OCI-M2 (cell line): Measurements from ENCODE around the gene KCNJ13.
"Not testable (repeated sequence)": the region's sequence is repeated elsewhere in the genome, so short reads cannot be mapped to it uniquely, and the experiment has no call there.

Experiments used
- DNase-seq: peaks from one replicate; lab custom pipeline; 2025; ENCODE audit not compliant: unreplicated experiment; lab: John Stamatoyannopoulos, UW

KCNJ13 gene

DNA sequence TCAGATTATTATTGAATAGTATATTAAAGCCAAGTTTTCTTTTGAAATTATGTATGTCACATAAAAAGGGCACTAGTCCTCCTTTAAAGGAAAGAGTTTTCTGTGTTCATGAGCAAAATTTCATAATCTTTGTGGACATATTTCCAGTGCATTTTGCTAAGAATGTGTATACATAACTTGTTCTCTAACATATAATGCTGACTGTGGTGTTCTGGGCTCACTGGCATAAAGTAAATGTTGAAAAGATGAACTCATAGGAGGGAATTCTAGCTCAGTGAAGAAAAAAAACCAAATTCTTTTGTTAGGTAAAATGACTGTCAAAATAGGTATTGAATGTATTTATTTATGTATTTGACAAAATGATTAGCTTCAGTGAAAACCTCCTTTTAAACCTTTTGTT lies 6.2 kb downstream of the KCNJ13 start:
- DNase-seq: no peak

DNA sequence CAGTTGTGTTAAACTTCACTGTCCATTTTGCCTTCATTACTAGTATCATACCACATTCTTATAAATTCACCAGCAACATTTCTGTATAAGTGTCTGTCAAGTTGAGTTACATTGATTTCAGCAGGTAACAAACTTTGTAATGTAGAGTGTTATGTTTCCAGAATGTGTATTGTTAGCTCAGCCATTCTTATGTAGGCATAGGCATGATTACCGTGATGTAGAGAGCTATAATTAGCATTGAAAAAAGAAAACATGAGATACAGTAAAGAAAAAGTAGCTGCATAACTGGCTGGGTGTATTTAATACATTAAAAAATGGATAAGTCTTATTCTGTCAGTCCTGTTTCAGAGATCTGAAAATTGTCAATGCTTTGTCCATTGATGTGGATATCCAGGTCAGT lies 8.5 kb downstream of the KCNJ13 start:
- no peak for DNase-seq

DNA sequence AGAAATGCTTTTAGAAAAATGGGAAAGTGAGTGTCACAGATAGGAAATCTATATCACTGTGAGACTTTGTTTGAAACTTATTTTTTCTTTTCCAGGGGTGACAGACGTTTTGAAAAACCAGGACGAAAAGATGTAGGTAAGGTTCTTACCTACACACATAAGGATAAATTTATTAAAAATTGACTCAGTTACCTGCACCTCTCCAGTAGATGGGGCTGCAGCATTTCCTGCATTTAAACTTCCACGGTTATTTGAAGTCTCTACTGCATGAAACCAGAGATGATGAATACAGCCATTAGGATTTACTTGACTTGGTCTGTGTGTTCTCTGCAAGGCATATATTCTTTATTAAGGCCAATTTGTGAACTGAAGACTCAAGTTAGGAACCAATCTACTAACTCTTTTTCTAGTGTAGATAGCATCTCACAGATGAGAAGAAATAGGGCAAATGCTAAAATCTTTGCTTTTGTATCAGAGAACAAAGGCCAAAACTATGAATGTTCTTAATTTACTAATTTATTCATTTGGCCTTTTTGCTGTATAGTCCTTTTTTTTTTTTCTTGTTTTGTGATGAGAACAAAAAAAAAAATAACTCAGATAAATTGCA lies 15.0 kb downstream of the KCNJ13 start:
- DNase-seq: no peak

DNA sequence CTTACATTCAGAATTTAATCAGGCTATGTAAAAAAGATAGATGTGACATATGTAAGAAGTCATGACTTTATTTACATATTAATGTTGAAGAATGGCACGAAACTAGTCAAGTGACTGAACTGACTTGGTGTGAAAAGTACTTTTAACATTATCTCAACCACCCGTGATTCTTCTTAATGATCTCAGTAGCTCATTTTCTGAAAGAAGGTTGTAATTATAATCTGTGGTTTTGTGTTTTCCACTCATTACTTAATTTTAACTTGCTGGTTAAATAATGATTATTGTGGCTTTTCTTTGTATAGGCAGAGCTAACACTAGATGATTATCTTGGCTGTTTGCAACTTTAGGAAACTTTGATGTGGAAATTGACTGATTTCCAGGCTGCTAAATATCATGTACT lies 18.5 kb downstream of the KCNJ13 start:
- no peak for DNase-seq

DNA sequence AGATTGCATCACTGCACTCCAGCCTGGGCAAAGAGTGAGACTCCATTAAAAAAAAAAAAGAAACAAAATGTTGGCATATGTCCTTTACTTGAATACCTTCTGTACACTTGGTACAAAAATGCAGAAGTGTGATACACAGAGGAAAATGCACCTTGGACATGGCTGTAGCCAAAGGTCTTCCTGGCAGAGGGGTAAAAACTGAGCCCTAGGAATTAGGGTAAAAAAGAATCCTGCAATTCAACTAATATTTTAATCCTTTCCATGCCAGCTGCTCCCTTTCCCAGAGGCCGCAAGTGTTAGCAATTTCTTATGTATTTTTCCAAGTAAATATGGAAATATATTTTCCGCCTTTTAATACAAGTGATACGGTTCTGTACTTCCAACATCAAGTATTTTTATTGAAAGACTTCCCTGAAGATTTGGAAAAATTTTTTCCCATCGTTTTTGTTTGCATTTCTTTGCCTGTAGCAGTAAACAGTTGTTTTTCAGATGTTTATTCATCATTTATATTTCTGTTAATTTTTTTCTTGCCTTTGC lies 26.2 kb downstream of the KCNJ13 start:
- no peak for DNase-seq

DNA sequence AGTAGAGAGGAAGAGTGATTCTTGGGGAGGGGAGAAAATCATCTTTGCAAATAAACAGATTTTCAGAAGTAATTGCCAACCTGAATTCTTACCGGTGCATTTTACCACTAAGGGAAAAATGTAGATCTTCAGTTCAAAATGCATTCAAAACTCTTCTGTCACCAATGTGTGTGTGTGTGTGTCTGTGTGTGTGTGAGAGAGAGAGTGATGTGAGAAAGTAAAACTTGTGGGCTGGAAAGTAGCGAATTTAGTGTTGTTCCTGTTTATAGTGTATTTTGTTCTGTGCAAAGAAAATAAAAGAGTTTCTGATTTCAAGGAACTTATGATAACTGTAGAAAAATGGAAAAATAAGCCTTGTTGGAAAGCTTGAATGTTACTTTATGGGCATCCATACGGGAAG lies 27.0 kb downstream of the KCNJ13 start:
- no peak for DNase-seq

DNA sequence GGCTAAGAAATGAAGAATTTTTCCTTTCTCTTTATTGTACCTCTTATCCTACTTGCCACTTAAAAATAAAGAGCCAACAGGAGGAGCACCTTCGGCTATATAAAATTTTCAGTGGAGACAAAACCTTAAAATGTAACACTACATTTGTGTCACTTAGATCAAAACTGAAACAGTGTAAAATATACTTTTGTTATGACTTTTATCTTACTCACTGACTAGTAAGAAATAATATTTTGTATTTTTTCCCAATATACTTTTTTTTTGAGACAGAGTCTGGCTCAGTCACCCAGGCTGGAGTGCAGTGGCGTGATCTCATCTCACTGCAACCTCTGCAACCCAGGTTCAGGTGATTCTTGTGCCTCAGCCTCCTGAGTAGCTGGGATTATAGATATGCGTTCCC lies 28.3 kb downstream of the KCNJ13 start:
- DNase-seq: no peak

DNA sequence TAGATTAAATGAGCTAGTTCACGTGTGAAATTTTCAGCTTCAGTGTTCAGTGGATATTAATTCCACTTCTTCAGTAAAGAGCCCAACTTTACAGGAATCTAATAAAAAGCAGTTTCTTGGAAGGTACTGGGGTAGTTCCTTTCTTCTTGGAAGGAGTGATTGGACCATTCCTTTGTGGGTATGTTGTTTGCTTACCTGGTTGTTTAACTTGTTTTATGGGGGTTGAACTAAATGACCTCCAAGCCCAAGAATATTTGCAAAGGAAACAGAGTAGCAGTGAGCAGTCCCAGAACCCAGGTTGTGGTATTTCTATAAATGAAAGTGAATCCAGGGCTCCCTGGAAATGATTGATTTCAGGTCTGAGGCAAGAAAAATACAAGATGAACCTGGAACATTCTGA lies 31.4 kb downstream of the KCNJ13 start:
- DNase-seq: no peak

DNA sequence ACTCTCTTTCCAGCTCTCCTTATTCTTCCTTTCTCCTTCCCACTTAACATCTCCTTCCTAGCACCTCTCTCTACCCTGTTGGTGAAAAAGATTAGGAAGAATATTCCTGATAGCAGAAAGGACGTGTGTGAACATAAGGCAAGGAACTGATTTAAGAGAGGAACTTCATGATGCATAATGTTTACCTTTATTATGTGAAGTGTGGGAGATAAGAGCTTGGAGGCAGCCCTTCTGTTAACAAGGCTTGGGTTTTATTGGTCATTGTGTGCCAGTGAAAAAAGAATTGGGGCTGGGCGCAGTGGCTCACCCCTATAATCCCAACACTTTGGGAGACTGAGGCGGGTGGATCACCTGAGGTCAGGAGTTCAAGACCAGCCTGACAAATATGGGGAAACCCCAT lies 34.4 kb downstream of the KCNJ13 start:
- DNase-seq: no peak

DNA sequence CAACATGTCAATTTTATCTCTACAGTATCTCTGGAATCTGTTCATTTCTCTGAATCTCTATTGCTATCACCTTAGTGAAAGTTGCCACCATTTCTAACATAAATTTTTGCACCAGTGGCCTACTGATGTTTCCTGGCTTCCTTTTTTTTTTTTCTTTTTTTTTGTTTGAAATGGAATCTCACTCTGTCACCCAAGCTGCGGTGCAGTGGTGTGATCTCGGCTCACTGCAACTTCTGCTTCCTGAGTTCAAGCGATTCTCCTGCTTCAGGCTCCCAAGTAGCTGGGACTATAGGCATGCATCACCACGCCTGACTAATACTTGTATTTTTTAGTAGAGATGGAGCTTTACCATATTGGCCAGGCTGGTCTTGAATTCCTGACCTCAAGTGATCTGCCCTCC lies 35.1 kb downstream of the KCNJ13 start:
- no peak for DNase-seq

DNA sequence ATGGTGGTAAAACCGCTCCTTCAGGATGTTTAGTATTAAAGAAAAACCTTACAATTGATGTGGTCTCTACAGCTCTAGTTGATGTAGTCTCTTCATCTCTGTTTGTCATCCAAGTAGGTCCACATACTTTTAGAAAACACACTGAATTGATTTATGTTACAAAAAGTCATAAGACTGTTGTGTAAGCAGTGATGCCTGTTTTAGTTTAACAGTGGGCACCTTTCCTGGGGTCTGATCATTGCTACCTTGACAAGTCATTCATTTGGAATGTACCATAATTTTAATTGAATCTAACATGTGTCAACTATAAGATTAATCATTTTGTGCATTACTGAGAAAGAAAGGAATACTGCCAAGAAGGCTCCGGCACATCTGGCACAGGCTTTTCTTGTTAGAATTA lies 44.9 kb downstream of the KCNJ13 start:
- DNase-seq: no peak

DNA sequence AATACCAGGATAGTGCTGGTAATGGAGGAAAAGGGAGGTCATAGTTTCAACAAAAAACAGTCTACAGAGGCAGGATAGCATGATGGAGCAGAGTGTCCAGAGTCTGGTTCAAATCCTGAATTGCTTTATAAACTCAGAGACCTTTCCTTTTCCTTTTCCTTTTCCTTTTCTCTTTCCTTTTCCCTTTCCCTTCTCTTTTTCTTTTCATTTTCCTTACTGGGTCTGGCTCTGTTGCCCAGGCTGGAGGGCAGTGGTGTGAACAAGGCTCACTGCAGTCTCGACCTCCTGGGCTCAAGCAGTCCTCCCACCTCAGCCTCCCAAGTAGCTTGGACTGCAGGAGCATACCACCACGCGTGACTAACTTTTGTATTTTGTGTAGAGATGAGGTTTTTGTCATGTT lies 47.6 kb downstream of the KCNJ13 start:
- no peak for DNase-seq

DNA sequence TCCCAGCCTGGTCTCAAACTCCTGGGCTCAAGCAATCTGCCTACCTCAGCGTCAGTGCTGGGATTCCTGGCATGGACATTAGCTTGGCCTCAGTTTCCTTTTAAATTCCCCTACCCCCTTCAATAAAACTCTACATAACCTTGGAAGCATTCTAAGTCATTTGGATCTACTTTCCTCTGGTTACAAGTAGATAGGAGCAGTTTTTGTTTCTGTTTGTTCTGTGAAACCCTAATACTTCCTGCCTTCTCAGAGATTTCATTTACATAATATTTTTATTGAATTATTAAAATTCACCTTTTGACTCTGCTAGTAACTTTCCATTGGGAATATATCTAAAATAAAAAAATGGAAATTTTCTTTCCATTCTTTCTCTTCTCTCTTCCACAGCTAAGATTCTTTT lies 53.3 kb downstream of the KCNJ13 start:
- DNase-seq: no peak

DNA sequence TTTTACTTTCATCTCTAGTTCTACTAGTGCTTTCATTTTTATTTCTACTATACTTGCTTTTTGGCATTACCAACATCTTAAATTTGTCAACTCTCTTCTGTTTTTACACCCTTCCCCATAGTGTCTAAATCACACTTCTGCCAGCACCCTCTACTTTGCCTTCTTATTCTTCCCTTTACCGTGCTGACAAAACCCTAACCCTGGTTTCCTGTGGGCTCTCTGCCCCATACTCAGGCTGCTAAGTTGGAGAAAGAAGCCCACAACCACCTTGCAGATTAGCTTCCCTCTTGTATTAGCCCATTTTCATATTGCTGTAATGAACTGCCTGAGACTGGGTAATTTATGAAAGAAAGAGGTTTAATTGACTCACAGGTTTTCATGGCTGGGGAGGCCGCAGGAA lies 54.5 kb downstream of the KCNJ13 start:
- DNase-seq: no peak

DNA sequence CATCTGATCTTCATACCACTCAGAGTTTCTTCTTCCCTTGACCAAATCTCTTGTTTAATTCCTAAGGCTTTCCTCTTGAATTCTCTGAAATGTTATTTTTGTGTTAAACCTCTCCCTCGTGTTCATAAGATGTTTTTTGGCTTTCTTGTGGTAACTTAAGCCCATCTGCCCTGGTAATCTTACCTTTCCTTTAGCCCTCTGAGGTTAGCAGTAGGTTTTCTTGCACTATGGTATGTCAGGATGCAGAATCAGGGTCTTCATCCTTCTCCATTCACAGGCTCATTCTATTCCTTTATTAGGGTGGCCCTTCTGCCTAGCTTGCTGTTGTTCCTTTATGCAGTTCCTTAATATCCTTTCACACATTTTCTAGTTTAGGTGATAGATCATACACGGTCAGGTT lies 55.1 kb downstream of the KCNJ13 start:
- no peak for DNase-seq

DNA sequence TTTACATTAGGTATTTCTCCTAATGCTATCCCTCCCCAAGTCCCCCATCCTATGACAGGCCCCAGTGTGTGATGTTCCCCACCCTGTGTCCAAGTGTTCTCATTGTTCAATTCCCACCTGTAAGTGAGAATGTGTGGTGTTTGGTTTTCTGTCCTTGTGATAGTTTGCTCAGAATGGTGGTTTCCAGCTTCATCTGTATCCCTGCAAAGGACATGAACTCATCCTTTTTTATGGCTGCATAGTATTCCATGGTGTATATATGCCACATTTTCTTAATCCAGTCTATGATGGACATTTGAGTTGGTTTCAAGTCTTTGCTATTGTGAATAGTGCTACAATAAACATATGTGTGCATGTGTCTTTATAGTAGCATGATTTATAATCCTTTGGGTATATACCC lies 56.3 kb downstream of the KCNJ13 start:
- DNase-seq: not testable (repeated sequence)
